HG02798 (cell line): ENCODE measurements around the gene SKI.
"Not testable (repeated sequence)": the region's sequence is repeated elsewhere in the genome, so short reads cannot be mapped to it uniquely, and the experiment has no call there.

Experiments
- ATAC-seq: cut with Tn5 transposase; IDR thresholded peaks from one replicate; pipeline ENCODE4 v1.9.1; 2021; ENCODE audit warnings: mild to moderate bottlenecking; ENCODE audit not compliant: unreplicated experiment, poor library complexity

SKI gene

DNA sequence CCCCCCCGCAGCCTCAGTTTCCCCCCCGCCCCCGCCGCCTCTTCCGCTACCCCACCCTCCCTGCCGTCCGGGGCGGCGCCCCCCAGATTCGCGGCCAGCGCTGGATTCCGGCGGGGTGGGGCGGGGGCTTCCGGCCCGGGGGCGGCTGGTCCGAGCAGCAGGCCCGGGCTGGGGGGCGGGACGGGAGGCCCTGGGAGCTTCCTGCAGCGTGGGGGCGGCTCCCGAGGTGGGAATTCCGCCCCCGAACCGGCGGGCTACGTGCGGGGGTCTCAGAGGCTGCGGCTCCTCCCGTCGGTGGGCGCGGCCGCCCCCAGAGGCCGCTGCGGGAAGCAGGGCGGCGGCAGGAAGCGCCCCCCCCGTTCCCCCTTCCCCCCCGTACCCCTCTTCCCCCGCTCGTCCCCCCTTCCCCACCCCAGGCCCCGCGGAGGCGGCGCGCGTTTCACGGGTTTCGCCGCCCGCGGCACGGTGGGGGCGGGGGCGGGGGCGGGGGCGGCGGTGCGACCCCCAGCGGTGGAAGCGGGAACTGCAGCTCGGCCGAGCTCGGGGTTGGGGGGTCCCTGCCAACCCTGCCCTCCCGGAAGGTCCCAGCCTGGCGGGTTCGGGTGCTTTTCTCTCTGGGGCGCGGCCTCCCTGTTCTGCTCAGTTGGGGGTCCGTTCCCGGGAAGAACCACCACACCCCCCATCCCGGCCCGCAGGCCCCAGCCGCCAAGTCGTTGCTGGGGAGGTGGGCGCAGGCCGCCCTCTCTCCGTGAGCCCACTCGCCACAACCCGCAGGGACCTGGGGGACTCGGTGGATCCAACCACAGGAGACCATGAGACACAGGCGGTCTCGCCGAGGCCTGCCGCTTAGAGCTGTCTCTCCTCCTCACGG, 86.9 kb downstream of the SKI start:
- ATAC-seq, result peak; percentile 33

DNA sequence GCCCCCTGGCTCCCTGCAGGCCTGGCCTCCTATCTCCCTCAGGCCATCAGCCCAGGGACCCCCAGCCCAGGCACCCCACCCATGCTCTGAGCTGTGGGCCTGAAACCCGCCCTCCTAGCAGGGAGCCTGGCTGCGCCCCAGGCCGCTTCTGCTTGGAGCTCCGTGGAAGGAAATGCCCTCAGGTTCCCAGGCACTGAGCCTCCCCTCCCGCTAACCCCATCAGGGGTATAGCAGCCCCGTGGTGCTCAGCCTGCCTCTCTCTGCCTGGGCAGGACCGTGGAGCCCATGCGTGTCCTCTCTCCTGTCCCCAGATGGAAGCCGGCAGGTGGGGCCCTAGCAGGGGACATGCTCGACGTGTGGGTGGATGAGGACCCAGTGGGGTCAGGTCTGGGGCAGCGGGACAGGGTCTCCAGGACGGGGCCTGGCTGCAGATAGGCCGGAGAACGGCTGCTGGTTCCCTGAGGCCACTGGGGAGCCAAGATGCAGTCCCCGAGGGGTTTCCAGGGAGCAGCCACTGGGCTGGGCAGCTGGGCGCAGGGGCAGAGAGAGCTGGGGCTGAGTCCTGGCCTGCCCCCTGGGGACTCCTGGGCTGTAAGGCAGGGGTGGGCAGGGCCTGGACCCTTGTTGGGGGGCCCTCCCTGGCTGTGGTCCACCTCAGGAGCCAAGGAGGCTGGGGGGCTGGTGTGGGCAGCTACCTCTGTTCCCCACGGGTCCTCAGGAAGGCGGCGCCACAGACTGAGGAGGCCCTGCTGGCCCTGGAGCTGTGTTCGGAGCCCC, 87.7 kb downstream of the SKI start:
- no peak for ATAC-seq

DNA sequence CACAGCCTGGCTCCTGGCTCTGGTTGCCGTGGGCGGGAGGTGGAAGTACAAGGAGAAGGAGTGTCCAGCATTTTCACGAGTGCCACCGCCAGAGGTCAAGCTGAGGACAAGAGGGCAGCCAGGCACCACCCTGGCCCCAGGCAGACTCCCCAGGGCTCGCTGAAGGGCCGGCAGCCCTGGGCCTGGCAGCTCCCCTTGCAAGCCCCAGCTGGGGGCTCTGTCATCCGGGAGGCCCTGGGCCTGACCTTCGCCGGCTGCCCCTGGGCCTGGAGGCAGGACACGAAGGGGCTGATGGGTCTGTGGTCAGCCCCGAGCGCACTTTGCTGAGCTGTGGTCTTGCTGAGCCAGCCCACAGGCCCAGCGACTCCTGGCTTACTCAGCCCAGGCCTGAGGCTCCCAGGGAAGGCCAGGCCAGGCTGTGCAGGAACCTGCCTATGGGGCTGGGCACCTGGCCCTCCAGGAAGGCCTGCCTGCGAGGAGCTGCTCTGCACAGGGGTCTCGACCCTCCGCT, 88.4 kb downstream of the SKI start:
- no peak for ATAC-seq

DNA sequence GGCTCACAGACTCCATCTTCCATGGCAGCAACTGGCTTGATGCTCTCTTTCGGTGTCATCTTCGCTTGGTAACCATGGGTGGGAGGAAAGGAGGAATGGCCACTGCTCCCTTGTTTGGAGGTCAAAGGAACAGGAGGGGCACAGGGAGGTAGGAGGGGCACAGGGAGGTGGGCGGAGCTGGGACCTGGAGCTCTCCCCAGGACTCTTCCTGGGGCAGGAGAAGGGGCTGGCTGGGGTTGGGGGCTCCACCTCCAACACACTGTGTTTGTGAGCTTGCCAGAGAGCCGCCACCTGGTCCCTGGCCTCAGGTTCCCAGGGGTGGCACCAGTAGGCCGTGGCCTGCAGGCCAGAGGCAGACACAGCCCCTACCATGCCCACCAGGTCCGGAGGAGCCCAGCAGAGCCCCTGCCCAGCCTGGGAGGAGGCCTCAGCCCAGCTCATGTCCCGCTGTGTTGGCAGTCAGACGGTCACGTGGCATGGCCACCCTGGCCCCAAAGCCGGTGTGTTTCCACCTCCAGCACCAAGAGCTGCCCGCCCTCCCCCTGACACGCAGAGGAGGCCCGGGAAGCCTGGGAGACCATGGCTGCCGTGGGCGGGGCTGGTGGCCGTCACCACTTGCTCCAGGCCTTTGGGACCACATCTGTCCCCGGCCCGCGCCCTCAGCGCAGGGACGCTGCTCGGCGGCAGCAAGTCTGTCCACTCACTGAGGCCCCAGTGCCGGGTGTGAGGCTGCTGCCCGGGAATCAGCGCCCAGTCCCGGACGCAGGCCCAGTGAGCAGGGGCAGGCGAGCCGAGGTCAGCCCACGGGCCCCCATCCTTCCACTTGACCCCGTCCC, 89.3 kb downstream of the SKI start:
- no peak for ATAC-seq

- no peak for ATAC-seq
Observed at GRCh38 chr1:2318314-2319278, 90.5 kb downstream of the SKI start.

- no peak for ATAC-seq
Observed at GRCh38 chr1:2319291-2319690, 91.2 kb downstream of the SKI start.

DNA sequence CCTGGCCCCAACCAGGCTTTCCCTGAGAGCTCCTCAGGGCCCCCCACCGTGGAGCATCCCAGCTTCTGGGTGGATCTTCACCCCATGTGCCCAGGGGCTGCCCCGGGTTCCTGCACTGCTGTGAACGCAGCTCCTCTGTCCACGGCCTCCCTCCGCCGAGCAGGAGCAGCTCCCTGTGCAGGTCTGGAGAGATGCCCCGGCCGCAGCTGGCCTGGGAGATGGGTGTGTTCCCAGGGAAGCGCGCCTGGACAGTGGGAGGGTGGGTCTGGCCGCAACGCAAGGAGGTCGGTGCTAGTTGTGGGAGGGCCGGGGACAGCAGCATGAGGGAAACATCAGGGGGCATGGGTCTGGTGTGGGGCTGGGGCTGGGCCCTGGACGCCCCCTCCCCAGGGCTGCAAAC, 91.9 kb downstream of the SKI start:
- no peak for ATAC-seq

DNA sequence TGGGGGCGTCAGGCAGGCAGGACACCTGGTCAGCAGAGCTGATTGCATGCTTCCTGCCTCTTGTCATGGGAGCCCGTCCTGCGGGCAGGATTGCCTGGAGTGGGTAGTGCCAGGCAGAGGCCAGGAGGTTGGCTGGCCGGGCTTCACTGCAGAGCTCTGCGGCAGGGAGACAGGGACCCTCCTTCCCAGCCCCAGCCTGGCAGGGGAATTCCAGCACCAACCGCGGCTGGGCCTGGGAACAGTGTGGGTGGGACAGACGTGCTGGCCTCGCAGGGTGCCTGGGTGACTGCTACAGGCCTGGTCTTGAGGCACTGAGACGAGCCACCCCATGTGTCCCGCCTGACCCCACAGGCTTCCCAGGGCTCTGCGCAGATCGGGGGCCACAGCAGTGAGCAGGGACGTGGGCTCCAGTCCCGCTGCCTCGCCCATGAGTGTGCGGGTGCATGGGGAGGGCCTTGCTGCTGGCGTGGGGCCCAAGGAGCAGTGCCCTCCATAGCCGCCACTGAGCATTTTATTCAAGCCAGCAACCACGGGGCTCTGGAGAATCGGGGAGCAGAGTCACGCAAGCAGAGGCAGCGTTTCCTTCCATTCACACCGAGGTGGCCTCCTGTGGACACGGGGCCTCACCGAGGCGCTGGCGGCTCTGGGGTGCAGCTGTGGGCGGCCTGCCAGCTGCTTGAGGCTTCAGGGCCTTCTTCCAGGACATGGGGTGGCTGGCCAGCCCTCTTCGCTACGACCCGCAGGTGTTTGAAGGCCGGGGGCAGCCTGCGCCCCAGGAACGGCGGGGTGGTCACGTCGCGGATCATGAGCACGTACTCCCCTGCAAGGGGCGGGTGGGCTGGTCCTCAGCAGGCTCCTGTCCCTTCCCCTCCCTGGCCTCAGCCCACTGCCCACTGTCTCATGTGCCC, 92.9 kb downstream of the SKI start:
- ATAC-seq, result no peak

DNA sequence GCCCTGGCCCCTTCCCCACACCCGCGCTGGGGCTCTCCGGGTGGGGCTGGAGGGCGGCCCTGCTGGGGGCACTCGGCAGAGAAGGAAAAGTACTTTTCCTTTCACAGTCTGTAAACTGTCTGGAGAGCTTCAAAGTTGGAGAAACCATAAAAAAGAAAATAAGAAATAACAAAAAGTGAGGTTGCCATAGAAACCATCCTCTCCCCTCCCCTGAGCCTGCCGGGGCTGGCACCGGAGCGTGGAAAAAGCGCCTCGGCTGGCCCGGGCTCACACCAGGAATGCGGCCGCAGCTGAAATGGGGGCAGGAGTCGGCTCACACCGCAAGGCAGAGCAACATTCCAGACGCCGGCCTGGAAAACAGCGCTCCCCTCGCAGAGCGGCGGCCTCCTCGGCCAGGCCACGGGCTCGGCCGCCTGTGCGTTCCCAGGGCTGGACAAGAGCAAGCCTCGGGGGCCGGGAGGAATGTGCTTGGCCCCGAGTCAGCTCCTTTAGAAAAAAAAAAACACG, 94.0 kb downstream of the SKI start:
- ATAC-seq, result no peak

DNA sequence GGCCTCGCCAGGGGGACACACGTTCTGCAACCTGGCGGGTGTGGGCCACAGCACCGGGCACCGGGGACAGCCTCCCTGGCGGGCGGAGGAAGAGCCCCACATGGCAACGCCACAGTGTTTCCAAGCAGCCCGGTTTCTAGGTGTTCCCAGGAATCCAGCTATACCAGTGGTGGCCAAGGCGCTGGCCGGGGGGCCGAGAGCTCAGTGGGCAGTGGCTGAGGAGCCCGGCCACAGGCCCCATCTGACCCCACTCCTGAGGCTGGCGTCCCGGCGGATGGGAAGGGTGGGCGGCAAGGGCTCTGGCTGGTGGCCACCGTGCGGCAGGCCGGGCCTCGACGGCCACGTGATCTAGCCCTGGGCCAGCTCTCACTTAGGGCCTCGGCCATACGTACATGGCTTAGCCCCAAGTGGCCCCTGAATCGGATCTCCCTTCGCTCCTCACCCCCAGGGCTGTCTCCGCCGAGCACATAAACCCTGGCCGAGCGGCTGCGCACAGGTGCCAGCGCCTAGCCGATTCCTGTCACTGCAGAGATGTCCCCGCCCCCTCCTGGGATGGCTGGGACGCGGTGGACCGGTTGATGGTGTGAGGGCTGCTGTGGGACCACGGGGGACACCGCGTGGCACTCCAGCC, 94.6 kb downstream of the SKI start:
- no peak for ATAC-seq

GRCh38 chr1:2323451-2323974, 95.4 kb downstream of the SKI start:
- ATAC-seq, result no peak

- no peak for ATAC-seq
Observed at GRCh38 chr1:2324553-2325366, 96.6 kb downstream of the SKI start.

- ATAC-seq, result no peak
Observed at GRCh38 chr1:2326524-2326923, 98.4 kb downstream of the SKI start.

GRCh38 chr1:2327162-2327561, 99.0 kb downstream of the SKI start:
- not testable (repeated sequence) for ATAC-seq

DNA sequence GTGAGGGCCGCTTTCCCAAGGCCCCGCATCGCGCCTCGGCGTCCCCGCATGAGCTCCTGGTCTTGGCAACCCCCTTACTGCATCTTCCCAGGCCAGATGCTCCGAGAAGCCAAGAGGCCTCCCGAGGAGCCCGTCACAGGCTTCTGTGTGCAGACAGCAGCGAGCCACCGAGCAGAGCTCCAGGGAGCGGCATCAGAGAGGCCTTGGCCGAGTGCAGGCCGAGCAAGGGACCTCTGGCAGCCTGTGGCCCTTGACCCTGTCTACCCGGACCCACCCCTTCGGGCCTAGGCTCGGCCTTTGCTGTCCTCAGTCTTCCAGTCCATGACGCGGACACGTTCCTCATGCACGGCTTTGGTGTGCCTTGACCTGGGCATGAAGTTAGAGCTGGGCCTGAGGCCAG, 99.7 kb downstream of the SKI start:
- no peak for ATAC-seq

GRCh38 chr1:2328676-2329455, 100.7 kb downstream of the SKI start:
- no peak for ATAC-seq
